A673 (cell line): ENCODE data around the gene RUFY2.

Experiments used
- CTCF ChIP-seq: fragments of 300-800, 200-600 bp; sonication (generic); conservative IDR thresholded peaks from 2 replicates; pipeline ENCODE4 v1.5.1; 2017; ENCODE audit warnings: low read depth, mild to moderate bottlenecking, antibody characterized with exemption, low read length, moderate library complexity, mixed read lengths
- EZH2 ChIP-seq: fragments of 200-600 bp; sonication (generic); IDR thresholded peaks from 2 replicates; pipeline ENCODE4 v1.6.1; 2017; ENCODE audit warnings: borderline replicate concordance, low read depth, mild to moderate bottlenecking, mixed read lengths, antibody characterized with exemption, low read length; ENCODE audit not compliant: poor library complexity, severe bottlenecking

DNA sequence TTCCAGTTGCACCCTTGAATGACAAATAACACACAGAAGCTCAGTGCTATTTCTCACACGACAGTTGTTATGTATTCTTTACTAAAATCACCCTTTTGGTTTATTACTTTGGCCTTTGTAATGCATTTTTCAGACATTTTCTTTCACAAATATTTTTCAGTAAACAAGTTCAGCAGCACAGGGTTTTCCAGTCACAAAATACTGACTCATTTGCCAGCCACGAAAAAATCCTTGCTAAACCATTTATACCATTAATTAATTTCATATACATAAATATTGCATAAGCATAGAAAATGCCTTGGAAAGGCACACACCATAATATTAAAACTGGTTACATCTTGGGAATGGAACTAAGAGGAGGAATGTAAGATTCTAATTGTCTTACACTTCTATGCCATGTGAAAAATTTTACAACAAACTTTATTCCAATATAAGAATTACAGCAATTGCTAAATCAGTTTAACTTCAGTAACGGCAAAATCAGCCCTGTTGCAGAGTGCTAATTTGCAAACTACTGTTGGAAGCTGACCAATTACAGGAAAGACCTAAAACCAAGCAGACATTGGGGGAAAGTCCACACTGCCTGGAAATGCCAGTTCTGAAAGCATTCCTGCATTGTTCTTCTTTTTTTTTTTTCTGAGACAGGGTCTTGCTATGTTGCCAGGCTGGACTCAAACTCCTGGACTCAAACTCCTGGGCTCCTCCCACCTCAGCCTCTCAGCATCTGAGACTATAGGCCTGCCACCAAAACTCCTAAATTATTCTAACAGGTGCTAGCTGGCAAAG lies 42.8 kb downstream of the RUFY2 start:
- TF ChIP-seq CTCF (no peak), EZH2 (no peak)
